Psoas muscle (tissue), 8 donors: ENCODE results near the gene GUCY2C. TPM values are rescaled to one million over a fixed set of nuclear protein-coding genes. Genes with fewer than 3 reads are reported as not detected.

Source experiments
- ATAC-seq, 4 donors: fragments of 200-7000 bp; cut with Tn5 transposase; one replicate each; pipeline ENCODE4 v1.9.1; 2020; ENCODE audit warnings: moderate library complexity in 3 of 4, mild to moderate bottlenecking in 2 of 4
- DNase-seq, 2 donors: peaks; one replicate each; pipeline ENCODE4 v3.0.0-alpha.2; 2020
- H3K27ac ChIP-seq: fragments of 200-600 bp; one replicate; pipeline ENCODE4 v1.8.0; 2022
- H3K27me3 ChIP-seq, 3 donors: fragments of 200-600 bp in 1 of 3; one replicate each; pipeline versions ENCODE4 v1.6.1 to v1.8.0; 2013 to 2022; ENCODE audit warnings: low read length in 2 of 3, mild to moderate bottlenecking in 2 of 3, moderate library complexity in 1 of 3; ENCODE audit not compliant: insufficient read depth in 3 of 3
- H3K36me3 ChIP-seq, 2 donors: fragments of 200-600 bp in 1 of 2; one replicate each; pipeline versions ENCODE4 v1.6.1 to v1.8.0; 2013 to 2022; ENCODE audit warnings: low read depth in 1 of 2, mild to moderate bottlenecking in 1 of 2, moderate library complexity in 1 of 2; ENCODE audit not compliant: insufficient read depth in 1 of 2
- H3K4me1 ChIP-seq: fragments of 200-600 bp; one replicate; pipeline ENCODE4 v1.8.0; 2022
- H3K4me3 ChIP-seq: fragments of 200-600 bp; one replicate; pipeline ENCODE4 v1.8.0; 2022; ENCODE audit warnings: mild to moderate bottlenecking
- H3K9me3 ChIP-seq: fragments of 200-600 bp; one replicate; pipeline ENCODE4 v1.8.0; 2022
- CTCF ChIP-seq: fragments of 200-600 bp; IDR thresholded peaks from one replicate; pipeline ENCODE4 v1.8.0; 2022; ENCODE audit warnings: antibody characterized with exemption
- WGBS, 3 donors: extraction: QIAGEN DNeasy Blood & Tissue Kit; methylation state at CpG; one replicate each; pipeline versions ENCODE4 v1.1.6 to v1.1.7; 2013; 5-methylcytosine and 5-hydroxymethylcytosine counted together
- intact Hi-C, 2 donors: fragments of 100-400 bp; cut with DNase I; formaldehyde crosslinking; loops; one replicate each; pipeline versions ENCODE4 v1.11.0 to v1.14.2; 2022
- polyA plus RNA-seq, 3 donors: library from polyadenylated mRNA; stranded (reverse); fragments of 200-250 nt; gene quantifications; one replicate each; pipeline ENCODE4 v1.2.3, GENCODE V29; 2013
- total RNA-seq, 4 donors: library from RNA; stranded (reverse); fragmentation: NEBNext Ultra II Directional in 2 of 4; extraction: Animal tissue kit (Norgen Biotek cat#: 25700) in 2 of 4; gene quantifications; one replicate each; pipeline versions ENCODE4 v1.2.1 to v1.2.4, GENCODE V29; 2021 to 2023
- donor health status: healthy with polysubstance abuse.
- donor health status: DM: no; HTN: no; CAD: no; lungs with moderate emphysema.
- donor health status: Bipolar disorder and iron deficiency.
- donor health status: healthy.
- donor health status: DM: yes; HTN: yes; CAD: no.
- donor health status: DM: no; HTN: no; CAD: no.
- donor health status: DM: no; HTN: no; CAD: no.
- donor health status: DM: yes; HTN: yes; CAD: no.

The GUCY2C gene
- total and polyA plus RNA-seq, 7 donors, result 0.11 to 0.13 TPM; not detected in 5

GRCh38 chr12:14710632-14711320 lies 14.4 kb upstream of the GUCY2C start:
- DNase-seq (no peak), ATAC-seq (no peak)
- intact Hi-C loops, result no loop called here
- TF ChIP-seq CTCF, result no peak
- no peaks in the 10 kb centered on the region for H3K36me3 ChIP-seq
- 53 to 55% (median 53%) methylated on average over 4 of the region's 4 CpGs for whole genome bisulfite sequencing, 3 donors
- H3K9me3 ChIP-seq, result no peaks in the 10 kb centered on the region
- H3K27me3 ChIP-seq, result no peaks in the 10 kb centered on the region
- H3K4me1 ChIP-seq, result no peaks in the 10 kb centered on the region
- H3K27ac ChIP-seq, result no peak overlapping the region
- H3K4me3 ChIP-seq, result no peak overlapping the region

GRCh38 chr12:14701809-14702568 lies 5.6 kb upstream of the GUCY2C start:
- no peak for DNase-seq
- Histone ChIP-seq H3K27me3 (no peaks in the 10 kb centered on the region), H3K27ac (no peak overlapping the region), H3K4me1 (no peaks in the 10 kb centered on the region), H3K9me3 (no peaks in the 10 kb centered on the region), H3K36me3 (no peaks in the 10 kb centered on the region), H3K4me3 (no peak overlapping the region)
- TF ChIP-seq CTCF, result no peak
- intact Hi-C loops, result no loop called here
- 79 to 81% (median 80%) methylated on average over 6 of the region's 6 CpGs for WGBS, 3 donors
- ATAC-seq, result no peak

- Histone ChIP-seq H3K36me3 (no peaks in the 10 kb centered on the region), H3K27me3 (no peaks in the 10 kb centered on the region), H3K4me3 (no peak overlapping the region), H3K4me1 (no peaks in the 10 kb centered on the region), H3K9me3 (no peaks in the 10 kb centered on the region), H3K27ac (no peak overlapping the region)
- no peak for DNase-seq
- intact Hi-C loops, result no loop called here
- no peak for ATAC-seq
- 81 to 85% (median 84%) methylated on average over 4 of the region's 4 CpGs for WGBS, 3 donors
- no peak for TF ChIP-seq CTCF
Observed at GRCh38 chr12:14700935-14701334, 4.5 kb upstream of the GUCY2C start.

- ATAC-seq, result no peak
- H3K27ac ChIP-seq, result no peak overlapping the region
- H3K9me3 ChIP-seq, result no peaks in the 10 kb centered on the region
- H3K36me3 ChIP-seq, result no peaks in the 10 kb centered on the region
- no peaks in the 10 kb centered on the region for H3K4me1 ChIP-seq
- no peak for TF ChIP-seq CTCF
- H3K27me3 ChIP-seq, result no peaks in the 10 kb centered on the region
- 87 to 89% (median 87%) methylated on average over 2 of the region's 2 CpGs for WGBS, 3 donors
- intact Hi-C loops, result no loop called here
- no peak overlapping the region for H3K4me3 ChIP-seq
- no peak for DNase-seq
Observed at GRCh38 chr12:14699923-14700322, 3.5 kb upstream of the GUCY2C start.
